Raji (cell line): Measurements from ENCODE around the gene GSTA2.

Experiments used
- POLR2A ChIP-seq: IDR thresholded peaks from 2 replicates; pipeline ENCODE4 v1.6.1; 2011; ENCODE audit warnings: low read depth, low read length, control low read depth; ENCODE audit not compliant: insufficient read depth

GSTA2 gene

GRCh38 chr6:52746213-52746612, 17.1 kb downstream of the GSTA2 start:
- TF ChIP-seq POLR2A, result no peak

DNA sequence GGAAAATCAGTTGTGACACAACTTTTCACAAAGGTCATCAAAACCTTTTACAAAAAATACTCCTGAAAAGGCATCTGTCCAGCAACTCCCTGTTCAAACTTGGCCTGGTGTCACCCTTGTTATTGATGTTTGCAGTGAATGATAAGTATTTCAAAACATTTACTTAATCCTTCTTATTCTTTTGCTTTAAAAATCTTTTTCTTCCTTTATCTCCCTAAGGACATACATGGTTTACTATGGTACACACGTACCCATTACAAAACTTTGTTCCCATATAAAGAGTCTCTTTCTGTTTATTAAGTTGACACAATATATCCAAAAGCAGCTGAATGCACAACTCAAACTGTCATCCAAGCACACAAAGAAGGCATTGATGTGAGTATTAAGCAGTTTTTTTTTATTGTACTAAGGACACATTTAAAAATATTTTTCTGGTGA, 17.5 kb downstream of the GSTA2 start:
- TF ChIP-seq POLR2A, result no peak

- no peak for TF ChIP-seq POLR2A
These were observed 21.4 kb downstream of the GSTA2 start for GRCh38 chr6:52741872-52742271.

DNA sequence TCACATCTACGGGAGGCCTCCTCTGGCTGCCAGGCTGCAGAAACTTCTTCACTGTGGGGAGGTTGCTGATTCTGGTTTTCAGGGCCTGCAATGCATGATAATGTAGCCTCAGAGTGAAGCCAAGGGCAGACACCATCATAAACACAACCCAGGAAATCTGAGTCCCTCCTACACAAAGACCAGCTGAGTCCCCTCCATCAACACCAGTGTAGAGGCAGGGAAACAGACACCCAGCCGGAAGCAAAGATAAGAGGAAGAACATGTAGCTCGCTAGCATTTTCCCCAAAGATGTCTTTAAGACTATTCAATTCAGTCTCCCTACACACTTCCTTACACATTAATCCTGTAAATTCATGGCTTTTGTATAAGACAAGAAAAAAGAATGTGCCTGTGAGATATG, 23.6 kb downstream of the GSTA2 start:
- TF ChIP-seq POLR2A, result no peak

DNA sequence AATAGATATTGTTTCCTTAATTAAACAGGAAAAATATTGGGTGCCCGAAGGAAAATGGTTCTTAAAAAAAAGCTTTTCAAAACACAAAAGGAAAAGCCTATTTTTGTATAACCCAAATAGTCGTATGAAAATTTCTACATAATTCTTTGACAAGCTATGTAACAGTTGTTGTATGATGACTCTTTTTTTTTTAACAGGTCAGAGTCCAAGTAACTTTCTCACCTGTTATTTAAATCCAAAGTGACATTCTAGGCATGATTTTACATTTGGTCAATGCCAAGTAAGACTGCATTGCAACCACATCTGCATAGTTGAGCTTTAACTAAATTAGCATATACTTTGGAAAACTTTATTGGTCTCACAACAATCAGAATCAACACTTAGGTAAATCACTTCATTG, 24.1 kb downstream of the GSTA2 start:
- no peak for TF ChIP-seq POLR2A

DNA sequence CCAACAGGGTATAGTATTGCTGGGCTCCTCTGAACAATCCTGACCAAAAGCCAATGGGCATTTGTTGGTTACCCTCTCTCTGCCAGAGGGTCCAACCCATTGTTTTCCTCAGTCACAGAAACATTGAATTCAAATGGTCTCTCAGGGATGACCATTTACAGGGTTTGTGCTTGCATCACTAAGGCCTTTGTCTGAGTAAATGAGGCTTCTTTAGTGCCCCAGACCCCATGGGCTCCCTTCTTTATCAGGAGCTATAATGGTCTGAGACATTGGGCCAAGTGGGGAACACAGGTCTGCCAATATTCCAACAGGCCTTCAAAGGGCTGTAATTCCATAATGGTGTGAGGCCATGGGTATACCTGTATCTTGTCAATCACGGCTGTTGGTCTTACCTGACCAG, 27.1 kb downstream of the GSTA2 start:
- TF ChIP-seq POLR2A, result no peak

DNA sequence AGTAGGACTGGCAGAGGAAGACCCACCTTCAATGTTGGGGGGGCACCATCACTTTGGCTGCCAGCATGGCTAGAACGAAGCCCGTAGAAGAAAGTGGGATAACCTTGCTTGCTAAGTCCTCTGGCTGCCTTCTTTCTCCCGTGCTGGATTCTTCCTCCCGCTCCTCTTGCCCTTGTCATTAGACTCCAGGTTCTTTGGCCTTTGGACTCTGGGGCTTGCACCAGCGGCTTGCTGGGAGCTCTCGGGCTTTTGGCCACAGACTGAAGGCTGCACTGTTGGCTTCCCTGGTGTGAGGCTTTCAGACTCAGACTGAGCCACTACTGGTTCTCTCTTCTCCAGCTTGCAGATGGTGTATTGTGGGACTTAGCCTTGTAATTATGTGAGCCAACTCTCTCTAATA, 28.2 kb downstream of the GSTA2 start:
- TF ChIP-seq POLR2A, result no peak

DNA sequence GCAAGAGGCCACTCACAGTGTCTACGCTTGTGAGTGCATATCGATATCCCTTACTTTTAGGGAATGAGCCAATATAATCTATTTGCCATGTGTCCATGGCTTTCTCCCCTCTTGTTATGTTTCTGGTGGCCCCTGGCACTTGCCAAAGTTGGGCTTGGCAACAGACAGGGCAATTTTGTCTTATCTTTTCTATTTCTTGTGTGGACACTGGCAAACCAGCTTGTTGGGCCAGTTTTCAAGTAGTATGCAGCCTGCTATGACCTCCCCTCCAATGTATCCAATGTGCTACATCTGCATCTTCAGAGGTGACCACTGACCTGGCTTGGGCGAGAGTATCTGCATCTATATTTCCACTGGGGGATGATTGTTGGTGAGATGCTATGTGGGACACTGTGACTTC, 29.2 kb downstream of the GSTA2 start:
- no peak for TF ChIP-seq POLR2A

- no peak for TF ChIP-seq POLR2A
These were observed 30.1 kb downstream of the GSTA2 start for GRCh38 chr6:52733172-52733571.

DNA sequence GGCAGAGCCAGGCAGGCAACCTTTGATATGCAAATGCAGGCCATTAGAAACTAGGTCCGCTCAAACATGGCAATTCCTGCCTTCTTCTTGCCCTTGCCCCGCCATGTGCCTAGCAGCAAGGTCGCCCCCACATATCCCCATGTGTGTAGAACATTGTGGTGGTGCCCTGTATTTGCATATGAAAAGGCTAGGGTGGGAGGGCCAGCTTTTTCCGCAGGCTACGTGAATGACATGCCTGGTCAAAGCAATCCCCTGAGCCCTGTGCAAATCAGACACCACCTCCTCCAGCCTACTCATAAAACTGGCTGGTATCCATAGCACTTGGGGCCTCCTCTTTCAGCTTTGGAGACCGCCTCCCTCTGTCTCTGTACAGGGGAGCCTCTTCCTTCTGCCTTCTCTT, 31.6 kb downstream of the GSTA2 start:
- no peak for TF ChIP-seq POLR2A

- no peak for TF ChIP-seq POLR2A
These were observed 33.7 kb downstream of the GSTA2 start for GRCh38 chr6:52729576-52729975.

DNA sequence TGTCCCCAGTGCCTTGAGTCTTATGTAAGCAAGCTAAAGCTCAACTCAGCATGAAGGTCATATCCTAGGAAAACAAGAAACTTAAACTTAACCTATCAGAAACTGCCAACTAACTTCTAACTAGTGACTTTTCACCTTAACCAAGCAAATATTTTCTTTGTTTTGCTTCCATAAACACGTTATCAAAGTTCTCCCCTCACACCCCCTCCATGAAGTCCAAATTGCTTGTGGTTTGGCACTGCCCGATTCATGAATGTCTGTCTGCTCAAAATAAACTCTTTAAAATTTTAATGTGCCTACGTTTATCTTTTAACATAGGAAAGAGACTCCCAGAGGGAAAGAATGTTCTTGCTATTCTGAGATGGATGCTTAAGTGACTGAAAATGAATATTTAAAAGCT, 34.9 kb downstream of the GSTA2 start:
- TF ChIP-seq POLR2A, result no peak

DNA sequence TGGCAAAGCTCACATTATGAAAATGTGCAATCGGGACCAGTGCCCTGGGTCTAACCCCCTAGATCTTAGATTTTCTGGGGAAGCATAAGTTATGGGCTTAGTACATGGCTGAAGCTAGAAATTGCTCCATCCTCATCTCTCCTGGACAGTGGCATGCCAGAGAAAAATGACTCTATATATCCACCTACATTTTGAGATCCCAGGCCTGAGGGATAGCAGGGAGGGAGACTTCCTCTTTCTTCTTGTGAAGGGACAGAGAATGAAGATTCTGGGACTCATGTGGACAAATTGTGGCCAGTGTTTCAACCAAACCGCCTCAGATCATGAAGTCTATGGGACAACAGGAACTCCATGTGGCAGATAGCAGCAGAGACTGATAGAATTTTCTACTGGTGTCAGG, 35.4 kb downstream of the GSTA2 start:
- no peak for TF ChIP-seq POLR2A

- TF ChIP-seq POLR2A, result no peak
These were observed 36.3 kb downstream of the GSTA2 start for GRCh38 chr6:52726741-52727535.

- TF ChIP-seq POLR2A, result no peak
These were observed 37.1 kb downstream of the GSTA2 start for GRCh38 chr6:52726193-52726542.

GRCh38 chr6:52725535-52726192, 37.6 kb downstream of the GSTA2 start:
- TF ChIP-seq POLR2A, result no peak

GRCh38 chr6:52725143-52725534, 38.1 kb downstream of the GSTA2 start:
- no peak for TF ChIP-seq POLR2A

- TF ChIP-seq POLR2A, result no peak
These were observed 38.7 kb downstream of the GSTA2 start for GRCh38 chr6:52724406-52725121.
